DLD1 (cell line): ENCODE data around the gene USP10.

ENCODE experiments used
- in situ Hi-C: cut with HindIII; loops from 2 replicates; pipeline ENCODE4 v1.10.0; 2017; ENCODE audit warnings: low sequenced_read_pairs

Gene USP10

GRCh38 chr16:84765616-84766580 lies 66.1 kb downstream of the USP10 start:
- in situ Hi-C loops = loop anchor here (10.0 kb wide), 1 partner anchor 209 kb away; no protein-coding TSS in a partner anchor

- in situ Hi-C loops = loop anchor here (10.0 kb wide), 1 partner anchor 208 kb away; no protein-coding TSS in a partner anchor
These were observed 67.4 kb downstream of the USP10 start for GRCh38 chr16:84766978-84767773.

- in situ Hi-C loops = loop anchor here (10.0 kb wide), 1 partner anchor 207 kb away; no protein-coding TSS in a partner anchor
These were observed 68.4 kb downstream of the USP10 start for GRCh38 chr16:84768061-84768807.

- in situ Hi-C loops = loop anchor here (10.0 kb wide), 1 partner anchor 206 kb away; no protein-coding TSS in a partner anchor
These were observed 69.0 kb downstream of the USP10 start for GRCh38 chr16:84768808-84769197.

GRCh38 chr16:84769416-84769815 lies 69.6 kb downstream of the USP10 start:
- in situ Hi-C loops = loop anchor here (10.0 kb wide), 1 partner anchor 205 kb away; no protein-coding TSS in a partner anchor

- in situ Hi-C loops = no loop called here
These were observed 73.5 kb downstream of the USP10 start for GRCh38 chr16:84773312-84773711.

GRCh38 chr16:84774810-84775209 lies 75.0 kb downstream of the USP10 start:
- in situ Hi-C loops = no loop called here

- in situ Hi-C loops = no loop called here
These were observed 75.5 kb downstream of the USP10 start for GRCh38 chr16:84775262-84775810.

GRCh38 chr16:84777435-84777834 lies 77.6 kb downstream of the USP10 start:
- in situ Hi-C loops = no loop called here

GRCh38 chr16:84778720-84779119 lies 78.9 kb downstream of the USP10 start:
- in situ Hi-C loops = no loop called here

GRCh38 chr16:84780063-84780462 lies 80.3 kb downstream of the USP10 start:
- in situ Hi-C loops = no loop called here

GRCh38 chr16:84780544-84781376 lies 81.0 kb downstream of the USP10 start:
- in situ Hi-C loops = no loop called here

GRCh38 chr16:84782846-84783245 lies 83.0 kb downstream of the USP10 start:
- in situ Hi-C loops = no loop called here

GRCh38 chr16:84785843-84786581 lies 86.2 kb downstream of the USP10 start:
- in situ Hi-C loops = no loop called here

GRCh38 chr16:84786605-84787262 lies 86.9 kb downstream of the USP10 start:
- in situ Hi-C loops = no loop called here

GRCh38 chr16:84787263-84787622 lies 87.4 kb downstream of the USP10 start:
- in situ Hi-C loops = no loop called here

- in situ Hi-C loops = no loop called here
These were observed 89.2 kb downstream of the USP10 start for GRCh38 chr16:84788920-84789391.

GRCh38 chr16:84789431-84789830 lies 89.6 kb downstream of the USP10 start:
- in situ Hi-C loops = no loop called here
